IMR-90 (cell line): ENCODE data around the gene CD274. TPM values are rescaled to one million over a fixed set of nuclear protein-coding genes. Genes with fewer than 3 reads are reported as not detected.

Experiments used
- ATAC-seq: fragments of 200-7000 bp; cut with Tn5 transposase; 2 replicates; pipeline ENCODE4 v1.9.1; 2020; ENCODE audit warnings: low read depth, mild to moderate bottlenecking, moderate library complexity
- BruUV-seq: library from RNA; stranded (reverse); fragments of 400-500 nt; replicated peaks from 2 replicates; lab custom pipeline; 2021; lab: Mats Ljungman, UMichigan
- CTCF ChIA-PET: fragments of 300-600 bp; formaldehyde crosslinking; extraction: SDS; loops from one replicate; lab custom pipeline; 2021; ENCODE audit warnings: antibody characterized with exemption; lab: Yijun Ruan, JAX
- POLR2A ChIA-PET: fragments of 300-600 bp; sonication (Branson Sonifier 250); formaldehyde crosslinking; loops from one replicate; lab custom pipeline; 2022; ENCODE audit warnings: antibody characterized with exemption; ENCODE audit not compliant: unreplicated experiment; lab: Charles Lee
- DNase-seq: peaks from one replicate; pipeline ENCODE4 v3.0.0; 2013
- H2AFZ ChIP-seq: replicated peaks from 2 replicates; pipeline ENCODE3; 2013; ENCODE audit warnings: low read length, mild to moderate bottlenecking; ENCODE audit not compliant: poor library complexity
- H2AK5ac ChIP-seq: 2 replicates; pipeline ENCODE4 v1.6.1; 2013; ENCODE audit warnings: low read depth, low read length, inconsistent platforms
- H2AK9ac ChIP-seq: replicated peaks from 2 replicates; pipeline ENCODE3; 2013; ENCODE audit warnings: mild to moderate bottlenecking, low read depth, low read length, moderate library complexity; ENCODE audit not compliant: poor library complexity
- H2BK120ac ChIP-seq: 2 replicates; pipeline ENCODE4 v1.6.1; 2013; ENCODE audit warnings: low read depth, low read length, inconsistent platforms
- H2BK15ac ChIP-seq: 3 replicates; pipeline ENCODE4 v1.6.1; 2013; ENCODE audit warnings: low read depth, low read length, inconsistent platforms
- H2BK20ac ChIP-seq: 2 replicates; pipeline ENCODE4 v1.6.1; 2013; ENCODE audit warnings: low read depth, mild to moderate bottlenecking, inconsistent platforms, low read length, moderate library complexity
- H2BK5ac ChIP-seq: 2 replicates; pipeline ENCODE4 v1.6.1; 2013; ENCODE audit warnings: mild to moderate bottlenecking, low read depth, low read length, inconsistent platforms; ENCODE audit not compliant: poor library complexity, severe bottlenecking
- H3K14ac ChIP-seq: replicated peaks from 2 replicates; pipeline ENCODE4 v1.6.1; 2013; ENCODE audit warnings: low read depth, low read length, inconsistent platforms
- H3K18ac ChIP-seq: 2 replicates; pipeline ENCODE4 v1.6.1; 2013; ENCODE audit warnings: low read depth, low read length, control low read depth
- H3K23ac ChIP-seq: 2 replicates; pipeline ENCODE4 v1.6.1; 2013; ENCODE audit warnings: low read depth, low read length, inconsistent platforms
- H3K27ac ChIP-seq: 2 replicates; pipeline ENCODE4 v1.5.1; 2013; ENCODE audit warnings: mild to moderate bottlenecking, control low read depth, low read length; ENCODE audit not compliant: insufficient read depth
- H3K27me3 ChIP-seq: 2 replicates; pipeline ENCODE4 v1.6.1; 2013; ENCODE audit warnings: low read length; ENCODE audit not compliant: control insufficient read depth, insufficient read depth
- H3K36me3 ChIP-seq: 2 replicates; pipeline ENCODE4 v1.6.1; 2013; ENCODE audit warnings: low read length, mixed read lengths; ENCODE audit not compliant: control insufficient read depth, insufficient read depth
- H3K4ac ChIP-seq: 2 replicates; pipeline ENCODE4 v1.6.1; 2013; ENCODE audit warnings: low read depth, low read length, inconsistent platforms
- H3K4me1 ChIP-seq: 2 replicates; pipeline ENCODE4 v1.6.1; 2013; ENCODE audit warnings: low read length, mixed read lengths; ENCODE audit not compliant: control insufficient read depth, insufficient read depth
- H3K4me2 ChIP-seq: 2 replicates; pipeline ENCODE4 v1.6.1; 2013; ENCODE audit warnings: low read depth, mild to moderate bottlenecking, control low read depth, low read length, moderate library complexity
- H3K4me3 ChIP-seq: 2 replicates; pipeline ENCODE4 v1.5.1; 2013; ENCODE audit warnings: low read depth, mild to moderate bottlenecking, control low read depth, low read length, moderate library complexity; ENCODE audit not compliant: insufficient read depth
- H3K56ac ChIP-seq: 2 replicates; pipeline ENCODE4 v1.6.1; 2013; ENCODE audit warnings: low read length, inconsistent platforms; ENCODE audit not compliant: insufficient read depth; ENCODE audit errors: extremely low read depth
- H3K79me1 ChIP-seq, 2 experiments: 2 replicates each; pipeline ENCODE4 v1.6.1; 2013; ENCODE audit warnings: low read length in 2 of 2, inconsistent platforms in 1 of 2, low read depth in 1 of 2
- H3K9ac ChIP-seq: 2 replicates; pipeline ENCODE4 v1.6.1; 2013; ENCODE audit warnings: low read depth, low read length, control low read depth
- H3K9me1 ChIP-seq: 2 replicates; pipeline ENCODE4 v1.6.1; 2013; ENCODE audit warnings: low read length, inconsistent platforms; ENCODE audit not compliant: insufficient read depth
- H3K9me3 ChIP-seq: 2 replicates; pipeline ENCODE4 v1.6.1; 2013; ENCODE audit warnings: low read length; ENCODE audit not compliant: control insufficient read depth, insufficient read depth
- H4K20me1 ChIP-seq: 2 replicates; pipeline ENCODE4 v1.6.1; 2013; ENCODE audit warnings: low read length, inconsistent platforms; ENCODE audit not compliant: insufficient read depth
- H4K5ac ChIP-seq: 2 replicates; pipeline ENCODE4 v1.6.1; 2013; ENCODE audit warnings: mild to moderate bottlenecking, low read depth, low read length, control low read depth
- H4K8ac ChIP-seq, 2 experiments: 2 replicates each; pipeline ENCODE4 v1.6.1; 2013; ENCODE audit warnings: low read depth in 2 of 2, low read length in 2 of 2, control low read depth in 1 of 2, inconsistent platforms in 1 of 2
- H4K91ac ChIP-seq: 2 replicates; pipeline ENCODE4 v1.6.1; 2013; ENCODE audit warnings: low read depth, low read length, inconsistent platforms; ENCODE audit not compliant: insufficient read depth
- BHLHE40 ChIP-seq: fragments of 150-350 bp; IDR thresholded peaks from 2 replicates; pipeline ENCODE4 v1.6.1; 2016; ENCODE audit warnings: mild to moderate bottlenecking, low read depth, low read length
- CEBPB ChIP-seq: IDR thresholded peaks from 2 replicates; pipeline ENCODE4 v1.6.1; 2012; ENCODE audit warnings: low read depth, low read length, improper control_type of control experiment
- CHD1 ChIP-seq: IDR thresholded peaks from 2 replicates; pipeline ENCODE4 v1.6.1; 2012; ENCODE audit warnings: low read depth, low read length, improper control_type of control experiment
- FOS ChIP-seq: fragments of 150-350 bp; IDR thresholded peaks from 2 replicates; pipeline ENCODE4 v1.6.1; 2016; ENCODE audit warnings: low read depth, low read length
- MAFK ChIP-seq: IDR thresholded peaks from 2 replicates; pipeline ENCODE4 v1.6.1; 2012; ENCODE audit warnings: low read depth, low read length, improper control_type of control experiment
- MAZ ChIP-seq: IDR thresholded peaks from 2 replicates; pipeline ENCODE4 v1.6.1; 2012; ENCODE audit warnings: low read depth, mild to moderate bottlenecking, low read length, improper control_type of control experiment, moderate library complexity, borderline replicate concordance
- MXI1 ChIP-seq: IDR thresholded peaks from 2 replicates; pipeline ENCODE4 v1.6.1; 2012; ENCODE audit warnings: low read depth, mild to moderate bottlenecking, low read length, moderate library complexity, borderline replicate concordance
- POLR2A ChIP-seq: IDR thresholded peaks from 2 replicates; pipeline ENCODE4 v1.6.1; 2012; ENCODE audit warnings: mild to moderate bottlenecking, low read depth, low read length
- RAD21 ChIP-seq: IDR thresholded peaks from 2 replicates; pipeline ENCODE4 v1.6.1; 2012; ENCODE audit warnings: low read length, improper control_type of control experiment
- RCOR1 ChIP-seq: IDR thresholded peaks from 2 replicates; pipeline ENCODE4 v1.6.1; 2012; ENCODE audit warnings: mild to moderate bottlenecking, low read length, improper control_type of control experiment; ENCODE audit not compliant: insufficient replicate concordance
- RFX5 ChIP-seq: IDR thresholded peaks from 2 replicates; pipeline ENCODE4 v1.8.0; 2012; ENCODE audit warnings: low read depth, mild to moderate bottlenecking, low read length, moderate library complexity
- SMC3 ChIP-seq: fragments of 150-350 bp; IDR thresholded peaks from 2 replicates; pipeline ENCODE4 v1.6.1; 2016; ENCODE audit warnings: low read depth, mild to moderate bottlenecking, antibody characterized with exemption, low read length, moderate library complexity
- WGBS, 2 experiments: methylation state at CpG; one replicate each; pipeline versions ENCODE4 v1.1.5 to v1.1.7; 2013; ENCODE audit warnings: missing lambda C conversion rate in 2 of 2; ENCODE audit not compliant: insufficient read length in 1 of 2; ENCODE audit errors: extremely low coverage in 2 of 2; 5-methylcytosine and 5-hydroxymethylcytosine counted together
- dilution Hi-C: fragments of 300-500 bp; cut with HindIII; formaldehyde crosslinking; loops from one replicate; pipeline ENCODE4 v1.14.3; 2018; ENCODE audit warnings: low sequenced_read_pairs; ENCODE audit not compliant: unreplicated experiment
- in situ Hi-C: fragments of 300-500 bp; cut with MboI; formaldehyde crosslinking; loops from 3 replicates; pipeline ENCODE4 v1.14.3; 2019; ENCODE audit warnings: low sequenced_read_pairs, inconsistent platforms, mixed read lengths
- intact Hi-C: fragments of 100-400 bp; cut with micrococcal nuclease; formaldehyde crosslinking; loops from 2 replicates; pipeline ENCODE4 v1.10.0; 2022
- polyA plus RNA-seq, 3 experiments: library from polyadenylated mRNA; depleted of rRNA; stranded (reverse); fragments of >200 nt; gene quantifications; 2 replicates each; pipeline ENCODE4 v1.2.3, GENCODE V29; 2012; ENCODE audit warnings: low replicate concordance in 1 of 3
- total RNA-seq: library from RNA; depleted of rRNA; stranded (reverse); fragments of >200 nt; gene quantifications from 2 replicates; pipeline ENCODE4 v1.2.3, GENCODE V29; 2012
- TF ChIP-seq, protein P1 (sequence below): fragments of 150-350 bp; IDR thresholded peaks from 2 replicates; pipeline ENCODE4 v1.6.1; 2016; ENCODE audit warnings: low read depth, mild to moderate bottlenecking, low read length, moderate library complexity, borderline replicate concordance
- TF ChIP-seq, protein P2 (sequence below): fragments of 150-350 bp; IDR thresholded peaks from 2 replicates; pipeline ENCODE4 v1.6.1; 2017; ENCODE audit warnings: mild to moderate bottlenecking, antibody characterized with exemption, low read length, low read depth

Gene CD274
- total and polyA plus RNA-seq, 2 of the 4 experiments (the other 2 are of a cell fraction), result 17.4 to 19.4 TPM

DNA sequence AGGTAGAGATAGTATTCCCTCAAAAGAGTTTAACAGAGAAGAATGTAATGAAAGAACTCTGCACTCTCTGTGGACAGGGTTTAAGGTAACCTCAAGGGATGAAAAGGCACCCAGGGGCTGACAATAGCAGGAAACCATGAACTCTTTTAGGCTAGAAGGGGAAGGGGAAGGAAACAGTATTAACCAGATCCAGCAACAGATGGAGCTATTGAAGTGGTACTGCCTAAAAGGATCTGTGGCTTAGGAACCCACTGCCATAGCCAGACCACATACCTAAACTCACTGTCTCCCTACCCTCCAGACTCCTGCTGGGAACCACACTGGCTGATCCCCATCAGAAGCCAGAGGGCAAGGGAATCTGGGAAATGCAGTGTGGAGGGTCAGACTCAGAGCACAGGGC is 48.1 kb upstream of the CD274 start (continued):
- TF ChIP-seq, protein P1, sequence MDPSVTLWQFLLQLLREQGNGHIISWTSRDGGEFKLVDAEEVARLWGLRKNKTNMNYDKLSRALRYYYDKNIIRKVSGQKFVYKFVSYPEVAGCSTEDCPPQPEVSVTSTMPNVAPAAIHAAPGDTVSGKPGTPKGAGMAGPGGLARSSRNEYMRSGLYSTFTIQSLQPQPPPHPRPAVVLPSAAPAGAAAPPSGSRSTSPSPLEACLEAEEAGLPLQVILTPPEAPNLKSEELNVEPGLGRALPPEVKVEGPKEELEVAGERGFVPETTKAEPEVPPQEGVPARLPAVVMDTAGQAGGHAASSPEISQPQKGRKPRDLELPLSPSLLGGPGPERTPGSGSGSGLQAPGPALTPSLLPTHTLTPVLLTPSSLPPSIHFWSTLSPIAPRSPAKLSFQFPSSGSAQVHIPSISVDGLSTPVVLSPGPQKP, result no peak
- no peak for TF ChIP-seq RFX5
- no peak for TF ChIP-seq BHLHE40

DNA sequence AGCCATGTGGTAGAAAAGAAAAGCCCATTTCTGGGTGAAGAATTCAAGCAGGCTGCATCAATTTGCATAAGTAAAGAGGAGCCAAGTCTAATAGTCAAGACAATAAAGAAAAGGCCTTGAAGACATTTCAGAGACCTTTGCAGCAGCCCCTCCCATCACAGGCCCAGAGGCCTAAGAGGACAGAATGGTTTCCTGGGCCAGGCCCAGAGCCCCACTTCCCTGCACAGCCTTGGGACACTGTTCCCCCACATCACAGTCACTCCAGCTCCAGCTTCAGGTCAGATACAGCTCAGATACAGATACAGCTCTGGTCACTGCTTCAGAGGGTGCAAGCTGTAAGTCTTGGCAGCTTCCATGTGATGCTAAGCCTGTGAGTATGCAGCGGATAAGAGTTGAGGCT is 41.7 kb upstream of the CD274 start:
- no peak overlapping the region for H4K8ac ChIP-seq
- DNase-seq (no peak), ATAC-seq (no peak)
- in situ Hi-C loops, result no loop called here
- peaks cover 10% of the 10 kb centered on the region for H3K9me3 ChIP-seq
- no TSS peak for BruUV-seq
- no peak overlapping the region for H3K4me2 ChIP-seq
- no peak overlapping the region for H3K4ac ChIP-seq
- no peak overlapping the region for H3K9ac ChIP-seq
- H2AFZ ChIP-seq, result no peak overlapping the region
- H2AK5ac ChIP-seq, result no peak overlapping the region
- ChIA-PET CTCF (no interaction called here), POLR2A (no interaction called here)
- H3K9me1 ChIP-seq, result no peaks in the 10 kb centered on the region
- H3K14ac ChIP-seq, result no peak overlapping the region
- H2BK120ac ChIP-seq, result no peak overlapping the region
- dilution Hi-C loops, result no loop called here
- no peak overlapping the region for H2BK5ac ChIP-seq
- intact Hi-C loops, result no loop called here
- no peak overlapping the region for H3K27ac ChIP-seq
- H2BK20ac ChIP-seq, result no peak overlapping the region
- no peaks in the 10 kb centered on the region for H3K36me3 ChIP-seq
- H3K27me3 ChIP-seq, result no peaks in the 10 kb centered on the region
- no peak overlapping the region for H2BK15ac ChIP-seq
- no peak overlapping the region for H3K23ac ChIP-seq
- H4K20me1 ChIP-seq, result no peaks in the 10 kb centered on the region
- no peaks in the 10 kb centered on the region; a peak in 1 of 4 replicates for H3K79me1 ChIP-seq
- no CpG with 5 or more reads among the region's 1 CpG for WGBS, 2 experiments
- H3K56ac ChIP-seq, result no peak overlapping the region
- H3K4me1 ChIP-seq, result no peaks in the 10 kb centered on the region
- no peak overlapping the region for H4K5ac ChIP-seq
- H2AK9ac ChIP-seq, result no peak overlapping the region
- no peak overlapping the region for H3K18ac ChIP-seq
- no peak overlapping the region for H3K4me3 ChIP-seq
- H4K91ac ChIP-seq, result no peak overlapping the region
- no peak for TF ChIP-seq SMC3
- TF ChIP-seq, protein P1, result no peak
- no peak for TF ChIP-seq MXI1
- TF ChIP-seq, protein P2, sequence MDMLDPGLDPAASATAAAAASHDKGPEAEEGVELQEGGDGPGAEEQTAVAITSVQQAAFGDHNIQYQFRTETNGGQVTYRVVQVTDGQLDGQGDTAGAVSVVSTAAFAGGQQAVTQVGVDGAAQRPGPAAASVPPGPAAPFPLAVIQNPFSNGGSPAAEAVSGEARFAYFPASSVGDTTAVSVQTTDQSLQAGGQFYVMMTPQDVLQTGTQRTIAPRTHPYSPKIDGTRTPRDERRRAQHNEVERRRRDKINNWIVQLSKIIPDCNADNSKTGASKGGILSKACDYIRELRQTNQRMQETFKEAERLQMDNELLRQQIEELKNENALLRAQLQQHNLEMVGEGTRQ, result no peak
- no peak for TF ChIP-seq MAFK
- no peak for TF ChIP-seq BHLHE40
- no peak for TF ChIP-seq FOS
- no peak for TF ChIP-seq RFX5
- TF ChIP-seq RCOR1, result no peak
- no peak for TF ChIP-seq CHD1
- no peak for TF ChIP-seq CEBPB
- no peak for TF ChIP-seq MAZ
- TF ChIP-seq POLR2A, result no peak
- no peak for TF ChIP-seq RAD21
